Brain microvascular endothelial cell (primary cell): Measurements from ENCODE around the gene CAMKK1.

ENCODE experiments used
- DNase-seq: peaks from one replicate; pipeline ENCODE4 v3.0.0-alpha.2; 2020
- H3K27ac ChIP-seq: fragments of 250-450 bp; sonication (Bioruptor Pico); 2 replicates; pipeline ENCODE4 v1.5.1; 2020; ENCODE audit warnings: mild to moderate bottlenecking, moderate library complexity
- H3K27me3 ChIP-seq: fragments of 250-450 bp; sonication (Bioruptor Pico); replicated peaks from 2 replicates; pipeline ENCODE4 v1.5.1; 2020; ENCODE audit warnings: mild to moderate bottlenecking
- H3K36me3 ChIP-seq: fragments of 250-450 bp; sonication (Bioruptor Pico); replicated peaks from 2 replicates; pipeline ENCODE4 v1.5.1; 2020; ENCODE audit warnings: mild to moderate bottlenecking
- H3K4me3 ChIP-seq: 2 replicates; pipeline ENCODE4 v1.5.1; 2011; ENCODE audit warnings: low read depth, mild to moderate bottlenecking, control low read depth, low read length, moderate library complexity
- CTCF ChIP-seq: IDR thresholded peaks from 2 replicates; pipeline ENCODE4 v1.5.1; 2011; ENCODE audit warnings: low read depth, mild to moderate bottlenecking, moderate library complexity, low read length, control low read depth, inconsistent platforms; ENCODE audit errors: missing control alignments
- in situ Hi-C: cut with HindIII; loops from 2 replicates; pipeline ENCODE4 v1.10.0; 2017; ENCODE audit warnings: low sequenced_read_pairs, low pct_ligation_motif_present

Gene CAMKK1

GRCh38 chr17:3812771-3813170 is 80.1 kb downstream of the CAMKK1 start:
- H3K27me3 ChIP-seq, result no peaks in the 10 kb centered on the region
- TF ChIP-seq CTCF, result no peak
- H3K36me3 ChIP-seq, result peaks cover 43% of the 10 kb centered on the region
- in situ Hi-C loops, result no loop called here
- DNase-seq, result no peak
- H3K4me3 ChIP-seq, result no peak overlapping the region
- no peak overlapping the region for H3K27ac ChIP-seq

GRCh38 chr17:3812284-3812683 is 80.6 kb downstream of the CAMKK1 start:
- peaks cover 39% of the 10 kb centered on the region for H3K36me3 ChIP-seq
- no peak overlapping the region for H3K27ac ChIP-seq
- no peak overlapping the region for H3K4me3 ChIP-seq
- no peak for DNase-seq
- in situ Hi-C loops, result no loop called here
- H3K27me3 ChIP-seq, result no peaks in the 10 kb centered on the region
- TF ChIP-seq CTCF, result no peak
